MM.1S (cell line): ENCODE data around the gene MAML3.

Source experiments
- CTCF ChIP-seq: fragments of 300-600 bp; sonication (generic); IDR thresholded peaks from 2 replicates; pipeline ENCODE4 v1.5.1; 2016; ENCODE audit warnings: antibody characterized with exemption, low read length, mixed read lengths
- EZH2 ChIP-seq: fragments of 300-600 bp; sonication (generic); optimal IDR thresholded peaks from 2 replicates; pipeline ENCODE3; 2017; ENCODE audit warnings: low read depth, mild to moderate bottlenecking, antibody characterized with exemption, low read length, mixed read lengths

GRCh38 chr4:139749835-139750498, 404.0 kb downstream of the MAML3 start:
- TF ChIP-seq CTCF (no peak), EZH2 (no peak)
